Measurements from ENCODE around the gene RPA1.

The RPA1 gene

DNA sequence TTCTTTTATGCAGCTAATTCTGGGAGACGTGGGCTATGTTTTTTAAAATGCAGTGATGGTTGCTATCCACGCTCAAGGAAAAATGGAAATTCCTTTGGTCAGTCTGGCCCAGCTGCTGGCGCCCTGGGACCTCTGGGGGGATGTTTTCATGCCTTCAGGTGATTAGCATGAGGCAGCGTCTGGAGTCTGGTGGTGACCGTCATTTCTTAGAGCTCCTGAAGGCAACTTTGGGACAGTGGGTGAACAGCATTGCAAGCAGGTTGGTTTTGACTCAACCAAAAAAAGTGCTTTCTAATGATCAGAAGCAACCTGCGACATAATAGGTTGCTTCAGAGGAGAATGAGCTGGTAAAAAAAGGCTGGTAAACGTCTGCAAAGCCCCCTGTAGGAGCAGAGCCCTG lies 82.3 kb downstream of the RPA1 start:
- no peak for DNase-seq (ENCODE audit: low spot score)

- no peak for DNase-seq (ENCODE audit: low spot score)
Observed at GRCh38 chr17:1913702-1914101, 83.9 kb downstream of the RPA1 start.

GRCh38 chr17:1914661-1915083 lies 84.9 kb downstream of the RPA1 start:
- DNase-seq (ENCODE audit: low spot score) = no peak

GRCh38 chr17:1915889-1916288 lies 86.1 kb downstream of the RPA1 start:
- DNase-seq (ENCODE audit: low spot score) = no peak

- no peak for DNase-seq (ENCODE audit: low spot score)
Observed at GRCh38 chr17:1916316-1916715, 86.5 kb downstream of the RPA1 start.

GRCh38 chr17:1916963-1917715 lies 87.3 kb downstream of the RPA1 start:
- no peak for DNase-seq (ENCODE audit: low spot score)

DNA sequence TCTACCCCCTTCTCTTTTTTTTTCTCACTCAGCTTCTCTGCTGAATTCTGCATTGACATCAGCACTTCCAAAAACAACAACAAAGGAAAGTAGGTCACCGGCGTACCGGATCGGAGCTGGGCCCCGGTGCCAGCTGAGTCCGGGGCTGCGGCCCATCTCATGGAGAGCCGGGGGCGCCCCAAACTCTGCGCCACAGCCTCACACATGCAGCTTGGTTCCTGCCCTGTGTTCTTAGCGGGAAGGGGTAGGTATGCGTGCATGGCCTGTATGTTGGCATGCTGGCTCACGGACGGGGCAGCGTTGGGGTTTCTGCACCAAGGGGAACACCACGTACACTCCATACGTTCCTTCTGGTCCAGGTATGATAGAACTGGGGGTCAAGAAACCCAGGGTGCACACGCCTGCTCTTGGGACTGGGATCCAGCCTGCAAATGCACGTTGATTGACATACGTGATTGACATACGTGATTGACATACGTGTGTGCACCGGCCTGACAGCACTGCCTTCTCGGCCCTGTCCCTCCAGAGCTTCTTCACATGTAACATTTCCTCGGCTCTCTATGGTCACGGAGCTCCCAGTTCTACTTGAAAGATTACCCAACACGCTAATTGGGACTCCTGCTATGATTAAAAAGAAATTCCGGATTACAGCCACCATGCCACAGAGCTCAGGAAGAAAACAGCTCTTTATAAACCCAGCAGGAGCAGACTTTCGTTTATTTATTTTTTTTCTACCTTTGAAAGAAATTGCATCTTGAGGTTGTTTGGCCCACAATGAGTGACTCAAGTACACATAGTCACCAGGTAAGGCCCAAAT lies 88.7 kb downstream of the RPA1 start:
- no peak for DNase-seq (ENCODE audit: low spot score)

- no peak for DNase-seq (ENCODE audit: low spot score)
Observed at GRCh38 chr17:1919201-1919600, 89.4 kb downstream of the RPA1 start.

- DNase-seq (ENCODE audit: low spot score) = no peak
Observed at GRCh38 chr17:1920948-1921351, 91.1 kb downstream of the RPA1 start.

- DNase-seq (ENCODE audit: low spot score) = no peak
Observed at GRCh38 chr17:1928976-1929375, 99.2 kb downstream of the RPA1 start.

GRCh38 chr17:1930337-1930645 lies 100.5 kb downstream of the RPA1 start:
- no peak for DNase-seq (ENCODE audit: low spot score)

DNA sequence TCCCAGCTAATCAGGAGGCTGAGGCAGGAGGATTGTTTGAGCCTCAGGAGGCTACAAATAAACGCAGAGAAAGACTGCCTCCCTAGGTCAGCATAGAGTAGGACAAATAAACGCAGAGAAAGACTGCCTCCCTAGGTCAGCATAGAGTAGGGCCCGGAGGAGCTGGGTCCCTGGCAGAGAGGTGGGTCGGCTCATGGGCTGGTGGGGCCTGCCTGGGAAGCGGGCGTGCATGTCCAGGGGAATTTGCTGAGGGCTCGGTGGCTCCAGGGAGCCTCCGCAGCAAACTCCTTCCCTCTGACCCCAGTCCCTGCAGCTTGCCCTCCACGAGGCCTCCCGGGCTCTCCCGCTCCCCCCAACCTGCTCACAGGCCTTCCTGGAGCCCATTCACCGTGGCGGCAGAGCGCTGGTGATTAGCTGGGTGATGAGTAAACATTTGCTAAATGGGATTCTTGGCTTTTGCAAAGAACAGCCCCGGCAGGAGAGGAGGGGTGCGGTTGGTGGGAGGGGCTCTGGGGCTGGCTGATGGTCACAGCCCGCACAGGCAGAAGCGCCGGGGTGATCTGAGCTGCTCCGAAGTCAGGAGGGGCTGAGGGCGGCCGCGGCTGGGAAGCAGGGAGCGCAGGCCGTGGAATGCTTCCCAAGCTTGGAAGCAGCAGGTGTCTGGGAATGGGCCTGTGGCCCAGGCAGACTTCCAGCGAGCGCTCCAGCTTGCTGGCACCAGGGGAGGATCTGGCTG lies 102.2 kb downstream of the RPA1 start:
- no peak for DNase-seq (ENCODE audit: low spot score)

- DNase-seq (ENCODE audit: low spot score) = no peak
Observed at GRCh38 chr17:1933875-1934715, 104.3 kb downstream of the RPA1 start.

DNA sequence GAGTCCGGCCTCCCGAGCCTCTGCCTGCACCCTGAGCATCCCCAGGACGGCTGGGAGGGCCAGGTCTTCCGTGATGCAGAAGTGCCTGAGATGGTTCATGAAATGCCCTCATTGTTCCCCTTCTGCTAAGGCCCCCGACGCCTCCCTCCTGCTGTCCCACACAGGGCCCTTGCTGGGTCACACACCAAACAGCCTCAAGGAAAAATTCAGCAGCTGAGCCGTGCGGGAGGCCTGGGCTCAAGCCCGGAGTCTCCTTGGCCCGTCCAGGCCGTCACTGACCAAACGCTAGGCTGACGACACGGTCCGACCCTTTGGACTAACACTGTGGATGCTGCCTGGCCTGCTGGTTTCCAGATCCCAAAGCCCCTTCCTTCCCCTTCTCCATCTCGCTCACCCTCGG lies 105.1 kb downstream of the RPA1 start:
- DNase-seq (ENCODE audit: low spot score) = no peak

GRCh38 chr17:1936766-1937165 lies 107.0 kb downstream of the RPA1 start:
- no peak for DNase-seq (ENCODE audit: low spot score)

GRCh38 chr17:1937461-1937860 lies 107.7 kb downstream of the RPA1 start:
- DNase-seq (ENCODE audit: low spot score) = no peak

DNA sequence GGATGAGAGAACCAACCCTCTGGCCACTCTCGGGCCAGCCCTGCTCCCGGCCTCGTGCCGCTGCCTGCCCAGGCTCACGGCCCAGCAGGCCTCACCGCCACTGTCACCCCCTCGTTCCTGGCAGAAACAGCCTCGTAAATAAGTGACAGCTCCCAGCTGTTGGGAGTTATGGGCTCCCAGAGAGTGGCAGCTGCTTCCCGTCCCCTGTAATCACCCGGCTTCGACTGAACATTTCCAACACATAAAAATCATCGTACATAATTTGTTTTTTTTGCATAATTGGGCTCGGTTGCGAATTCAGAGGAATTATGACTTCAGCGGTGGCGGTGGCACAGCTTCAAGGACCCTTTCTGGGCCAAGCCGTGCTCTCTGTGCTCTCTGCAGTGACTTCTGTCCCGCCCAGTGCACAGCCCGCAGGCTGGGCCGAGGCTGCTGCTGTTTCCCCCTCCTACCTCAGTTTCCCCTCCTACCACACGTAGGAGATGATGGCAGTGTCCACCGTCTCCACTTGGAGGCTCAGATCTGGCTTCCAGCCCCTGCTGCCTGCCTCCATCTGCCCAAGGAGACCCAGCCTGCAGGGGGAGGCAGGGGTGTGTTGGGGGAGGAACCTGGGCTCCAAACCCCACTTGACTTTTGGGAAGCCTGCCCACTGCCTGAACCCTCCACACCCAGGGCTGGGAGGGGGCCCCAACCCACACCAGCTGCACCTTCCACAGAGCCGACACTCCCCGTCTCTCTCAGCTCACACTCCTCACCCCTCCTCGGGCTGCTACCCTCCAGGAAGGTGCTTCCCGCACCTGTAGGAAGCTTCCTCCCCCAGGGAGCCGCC lies 110.4 kb downstream of the RPA1 start:
- no peak for DNase-seq (ENCODE audit: low spot score)

DNA sequence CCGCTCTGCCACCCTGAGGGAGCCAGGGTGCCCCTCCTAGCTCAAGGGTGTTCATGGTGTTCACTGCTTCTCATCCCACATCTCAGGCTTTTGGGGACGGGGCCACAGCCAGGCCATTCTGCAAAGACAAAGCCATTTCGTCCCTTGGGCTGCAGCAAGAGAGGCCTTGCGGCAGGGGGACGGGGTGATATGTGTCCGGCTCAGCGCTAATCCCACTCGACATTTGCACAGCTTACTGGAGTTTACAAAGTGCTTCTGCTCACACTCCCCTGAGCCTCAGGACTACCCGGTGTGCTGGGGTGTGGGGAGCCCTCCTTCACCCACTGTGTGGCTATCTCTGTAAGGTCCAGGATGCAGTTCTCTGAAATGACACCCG lies 111.0 kb downstream of the RPA1 start:
- no peak for DNase-seq (ENCODE audit: low spot score)

DNA sequence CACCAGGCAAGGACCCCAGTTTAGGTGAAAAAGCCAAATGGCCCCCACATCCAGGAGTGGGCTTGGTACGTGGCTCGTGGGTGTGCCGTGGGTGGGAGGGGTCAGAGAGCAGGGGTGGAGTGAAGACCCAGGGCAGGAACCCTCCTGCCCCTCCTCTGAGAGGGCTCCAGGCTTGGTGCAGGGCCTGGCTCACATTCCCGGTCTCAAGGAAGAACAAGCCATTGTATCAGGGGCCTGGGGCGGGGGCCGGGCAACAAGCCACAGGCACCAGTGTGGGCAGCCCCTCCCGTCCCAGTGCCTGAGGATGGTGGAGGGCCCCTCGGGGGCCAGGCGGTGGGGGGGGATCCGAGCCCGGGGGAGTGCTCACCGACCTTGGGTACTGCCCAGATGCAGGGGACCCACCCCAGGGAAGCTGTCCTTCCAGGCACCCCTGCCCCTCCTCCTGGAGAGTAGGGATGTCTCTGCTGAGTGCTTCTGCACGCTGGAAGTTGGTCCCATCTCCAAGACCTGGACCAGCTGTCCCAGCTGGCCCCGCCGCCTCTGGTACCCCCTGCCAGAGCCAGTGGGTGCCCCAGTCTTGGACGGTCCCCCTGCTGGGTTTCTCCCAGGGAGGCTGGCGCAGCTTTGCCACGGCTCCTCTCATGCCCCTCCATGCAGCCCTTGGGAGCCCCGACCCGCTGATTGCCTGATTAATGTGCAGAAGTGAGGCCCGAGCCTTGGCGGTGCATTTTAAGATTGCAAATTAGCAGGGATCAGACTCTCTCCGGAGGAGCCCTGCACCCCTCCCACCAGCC lies 111.7 kb downstream of the RPA1 start:
- DNase-seq (ENCODE audit: low spot score) = no peak

GRCh38 chr17:1942066-1942365 lies 112.2 kb downstream of the RPA1 start:
- no peak for DNase-seq (ENCODE audit: low spot score)

All from LoVo (cell line).